Spinal cord (tissue), 10 donors: ENCODE measurements around the gene CROCC2. TPM values are rescaled to one million over a fixed set of nuclear protein-coding genes. Genes with fewer than 3 reads are reported as not detected.

ENCODE experiments used
- DNase-seq, 6 donors: peaks; one replicate each; pipeline versions ENCODE4 v3.0.0 to v3.0.0-alpha.2; 2013 to 2015; ENCODE audit warnings: low spot score in 6 of 6, low read depth in 4 of 6
- H3K27ac ChIP-seq: one replicate; pipeline ENCODE4 v1.5.1; 2013; ENCODE audit warnings: low read depth, low read length, control low read depth
- H3K27me3 ChIP-seq: one replicate; pipeline ENCODE4 v1.6.1; 2013; ENCODE audit warnings: low read length; ENCODE audit not compliant: control insufficient read depth, insufficient read depth
- H3K36me3 ChIP-seq: one replicate; pipeline ENCODE4 v1.6.1; 2013; ENCODE audit warnings: low read length; ENCODE audit not compliant: control insufficient read depth, insufficient read depth
- H3K4me1 ChIP-seq: one replicate; pipeline ENCODE4 v1.6.1; 2013; ENCODE audit warnings: low read length; ENCODE audit not compliant: control insufficient read depth, insufficient read depth
- H3K4me3 ChIP-seq: one replicate; pipeline ENCODE4 v1.5.1; 2013; ENCODE audit warnings: low read depth, low read length, control low read depth
- H3K9me3 ChIP-seq: one replicate; pipeline ENCODE4 v1.6.1; 2013; ENCODE audit warnings: low read length; ENCODE audit not compliant: control insufficient read depth, insufficient read depth
- WGBS: methylation state at CpG from one replicate; pipeline ENCODE4 v1.1.5; 2013; ENCODE audit warnings: missing lambda C conversion rate; ENCODE audit not compliant: insufficient coverage; 5-methylcytosine and 5-hydroxymethylcytosine counted together
- polyA plus RNA-seq, 2 donors: library from polyadenylated mRNA; unstranded; fragments of 120-200 nt; gene quantifications; one replicate each; pipeline ENCODE4 v1.2.1, GENCODE V29; 2013; ENCODE audit not compliant: insufficient read length in 2 of 2
- total RNA-seq, 2 donors: library from RNA; depleted of rRNA in 1 of 2; stranded (reverse); fragments of 120-200 nt in 1 of 2; fragments of >200 nt in 1 of 2; gene quantifications; one replicate each; pipeline versions ENCODE4 v1.2.3 to v1.2.4, GENCODE V29; 2013 to 2014
- donor health status: healthy.

The CROCC2 gene
- total and polyA plus RNA-seq, 4 donors = 0.30 to 4.4 (median 3.0) TPM

- Histone ChIP-seq H3K4me3 (no peak overlapping the region), H3K9me3 (no peaks in the 10 kb centered on the region), H3K27me3 (no peaks in the 10 kb centered on the region), H3K36me3 (no peaks in the 10 kb centered on the region), H3K4me1 (peaks cover 5% of the 10 kb centered on the region), H3K27ac (no peak overlapping the region)
- WGBS = 63% methylated on average over 31 of the region's 38 CpGs
- DNase-seq = peak in 1 of 6 donors; percentile 48
Observed at GRCh38 chr2:240926516-240927389, 20.6 kb downstream of the CROCC2 start.

- Histone ChIP-seq H3K36me3 (no peaks in the 10 kb centered on the region), H3K4me1 (peaks cover 5% of the 10 kb centered on the region), H3K9me3 (no peaks in the 10 kb centered on the region), H3K27ac (no peak overlapping the region), H3K4me3 (no peak overlapping the region), H3K27me3 (no peaks in the 10 kb centered on the region)
- 100% methylated on average over 4 of the region's 7 CpGs for WGBS
- DNase-seq = no peak
Observed at GRCh38 chr2:240927390-240927781, 21.2 kb downstream of the CROCC2 start.

GRCh38 chr2:240928476-240929363 is 22.6 kb downstream of the CROCC2 start:
- Histone ChIP-seq H3K27ac (no peak overlapping the region), H3K4me3 (no peak overlapping the region), H3K4me1 (no peaks in the 10 kb centered on the region), H3K9me3 (no peaks in the 10 kb centered on the region), H3K27me3 (no peaks in the 10 kb centered on the region), H3K36me3 (no peaks in the 10 kb centered on the region)
- 90% methylated on average over 24 of the region's 24 CpGs for WGBS
- no peak for DNase-seq

- 76% methylated on average over 8 of the region's 10 CpGs for WGBS
- Histone ChIP-seq H3K36me3 (no peaks in the 10 kb centered on the region), H3K27ac (no peak overlapping the region), H3K4me1 (no peaks in the 10 kb centered on the region), H3K9me3 (no peaks in the 10 kb centered on the region), H3K27me3 (no peaks in the 10 kb centered on the region), H3K4me3 (no peak overlapping the region)
- no peak for DNase-seq
Observed at GRCh38 chr2:240929364-240930095, 23.4 kb downstream of the CROCC2 start.

GRCh38 chr2:240930096-240930630 is 24.0 kb downstream of the CROCC2 start:
- Histone ChIP-seq H3K27me3 (no peaks in the 10 kb centered on the region), H3K27ac (no peak overlapping the region), H3K9me3 (no peaks in the 10 kb centered on the region), H3K36me3 (no peaks in the 10 kb centered on the region), H3K4me3 (no peak overlapping the region), H3K4me1 (no peaks in the 10 kb centered on the region)
- WGBS = 84% methylated on average over 9 of the region's 12 CpGs
- DNase-seq = no peak

- Histone ChIP-seq H3K36me3 (no peaks in the 10 kb centered on the region), H3K9me3 (no peaks in the 10 kb centered on the region), H3K27ac (no peak overlapping the region), H3K4me1 (no peaks in the 10 kb centered on the region), H3K27me3 (no peaks in the 10 kb centered on the region), H3K4me3 (no peak overlapping the region)
- WGBS = 78% methylated on average over 26 of the region's 26 CpGs
- no peak for DNase-seq
Observed at GRCh38 chr2:240930631-240931318, 24.6 kb downstream of the CROCC2 start.

GRCh38 chr2:240931319-240931949 is 25.3 kb downstream of the CROCC2 start:
- Histone ChIP-seq H3K27ac (no peak overlapping the region), H3K27me3 (no peaks in the 10 kb centered on the region), H3K4me1 (no peaks in the 10 kb centered on the region), H3K4me3 (no peak overlapping the region), H3K9me3 (no peaks in the 10 kb centered on the region), H3K36me3 (no peaks in the 10 kb centered on the region)
- no peak for DNase-seq
- WGBS = 83% methylated on average over 10 of the region's 11 CpGs

- H3K9me3 ChIP-seq = no peaks in the 10 kb centered on the region
- 85% methylated on average over 19 of the region's 21 CpGs for WGBS
- no peaks in the 10 kb centered on the region for H3K4me1 ChIP-seq
- H3K27ac ChIP-seq = no peak overlapping the region
- no peaks in the 10 kb centered on the region for H3K27me3 ChIP-seq
- H3K36me3 ChIP-seq = no peaks in the 10 kb centered on the region
- no peak for DNase-seq
- no peak overlapping the region for H3K4me3 ChIP-seq
Observed at GRCh38 chr2:240932001-240932723, 26.0 kb downstream of the CROCC2 start.
